T-helper 1 cell treated with Interleukin-12 subunit alpha and Interleukin-12 subunit beta and Interleukin-4 antibody, amounts not matched to agents 30 μg/mL and 1 μg/mL, for 36 hours (primary cell): Measurements from ENCODE around the gene FMOD.

Experiments used
- H3K27ac Mint-ChIP-seq: one replicate; pipeline ENCODE4 v1.8.0; 2021; ENCODE audit warnings: mild to moderate bottlenecking, mixed read lengths
- H3K27me3 Mint-ChIP-seq: one replicate; pipeline ENCODE4 v1.8.0; 2021; ENCODE audit warnings: low read depth, mixed read lengths
- H3K36me3 Mint-ChIP-seq: one replicate; pipeline ENCODE4 v1.8.0; 2021; ENCODE audit warnings: low read depth, mixed read lengths
- H3K4me1 Mint-ChIP-seq: one replicate; pipeline ENCODE4 v1.8.0; 2021; ENCODE audit warnings: low read depth, mixed read lengths
- H3K4me3 Mint-ChIP-seq: one replicate; pipeline ENCODE4 v1.8.0; 2021; ENCODE audit warnings: mild to moderate bottlenecking, moderate library complexity, mixed read lengths
- H3K9me3 Mint-ChIP-seq: one replicate; pipeline ENCODE4 v1.8.0; 2021; ENCODE audit warnings: mixed read lengths

FMOD gene

GRCh38 chr1:203368624-203369451 is 17.9 kb upstream of the FMOD start:
- H3K9me3 Mint-ChIP-seq: no peaks in the 10 kb centered on the region
- H3K4me3 Mint-ChIP-seq: no peak overlapping the region
- peaks cover 1% of the 10 kb centered on the region for H3K4me1 Mint-ChIP-seq
- no peaks in the 10 kb centered on the region for H3K36me3 Mint-ChIP-seq
- peaks cover 12% of the 10 kb centered on the region for H3K27me3 Mint-ChIP-seq
- H3K27ac Mint-ChIP-seq: no peak overlapping the region

- Mint-ChIP-seq H3K9me3 (no peaks in the 10 kb centered on the region), H3K36me3 (no peaks in the 10 kb centered on the region), H3K4me1 (peaks cover 1% of the 10 kb centered on the region), H3K4me3 (no peak overlapping the region), H3K27ac (no peak overlapping the region), H3K27me3 (peaks cover 10% of the 10 kb centered on the region)
Measured at GRCh38 chr1:203367057-203367456, 16.1 kb upstream of the FMOD start.

- Mint-ChIP-seq H3K27ac (no peak overlapping the region), H3K4me3 (no peak overlapping the region), H3K4me1 (peaks cover 1% of the 10 kb centered on the region), H3K9me3 (no peaks in the 10 kb centered on the region), H3K36me3 (no peaks in the 10 kb centered on the region), H3K27me3 (peaks cover 10% of the 10 kb centered on the region)
Measured at GRCh38 chr1:203366476-203366875, 15.6 kb upstream of the FMOD start.

GRCh38 chr1:203364806-203365205 is 13.9 kb upstream of the FMOD start:
- Mint-ChIP-seq H3K27ac (no peak overlapping the region), H3K9me3 (no peaks in the 10 kb centered on the region)

GRCh38 chr1:203364094-203364801 is 13.3 kb upstream of the FMOD start:
- H3K36me3 Mint-ChIP-seq: no peaks in the 10 kb centered on the region
- H3K27me3 Mint-ChIP-seq: peaks cover 10% of the 10 kb centered on the region
- H3K27ac Mint-ChIP-seq: no peak overlapping the region

More at GRCh38 chr1:203364806-203365205, 13.9 kb upstream of the FMOD start:
- Mint-ChIP-seq H3K4me3 (no peak overlapping the region), H3K27me3 (peaks cover 7% of the 10 kb centered on the region), H3K4me1 (peaks cover 1% of the 10 kb centered on the region), H3K36me3 (no peaks in the 10 kb centered on the region)

GRCh38 chr1:203362720-203363025 is 11.8 kb upstream of the FMOD start:
- peaks cover 17% of the 10 kb centered on the region for H3K27me3 Mint-ChIP-seq
- H3K36me3 Mint-ChIP-seq: no peaks in the 10 kb centered on the region
- H3K9me3 Mint-ChIP-seq: no peaks in the 10 kb centered on the region
- peaks cover 1% of the 10 kb centered on the region for H3K4me1 Mint-ChIP-seq
- H3K27ac Mint-ChIP-seq: no peak overlapping the region
- no peak overlapping the region for H3K4me3 Mint-ChIP-seq

More at GRCh38 chr1:203364094-203364801, 13.3 kb upstream of the FMOD start:
- Mint-ChIP-seq H3K4me1 (peaks cover 1% of the 10 kb centered on the region), H3K9me3 (no peaks in the 10 kb centered on the region), H3K4me3 (no peak overlapping the region)

GRCh38 chr1:203361945-203362719 is 11.2 kb upstream of the FMOD start:
- Mint-ChIP-seq H3K27ac (no peak overlapping the region), H3K36me3 (no peaks in the 10 kb centered on the region), H3K9me3 (peaks cover 4% of the 10 kb centered on the region), H3K4me3 (no peak overlapping the region), H3K4me1 (peaks cover 1% of the 10 kb centered on the region), H3K27me3 (peaks cover 21% of the 10 kb centered on the region)

GRCh38 chr1:203360547-203361185 is 9.7 kb upstream of the FMOD start:
- peaks cover 1% of the 10 kb centered on the region for H3K4me1 Mint-ChIP-seq
- H3K36me3 Mint-ChIP-seq: peaks cover 1% of the 10 kb centered on the region
- H3K27me3 Mint-ChIP-seq: peaks cover 27% of the 10 kb centered on the region
- H3K27ac Mint-ChIP-seq: no peak overlapping the region
- peaks cover 14% of the 10 kb centered on the region for H3K9me3 Mint-ChIP-seq
- H3K4me3 Mint-ChIP-seq: no peak overlapping the region

- H3K4me3 Mint-ChIP-seq: no peak overlapping the region
- no peaks in the 10 kb centered on the region for H3K4me1 Mint-ChIP-seq
- no peak overlapping the region for H3K27ac Mint-ChIP-seq
- peaks cover 32% of the 10 kb centered on the region for H3K27me3 Mint-ChIP-seq
- peaks cover 1% of the 10 kb centered on the region for H3K36me3 Mint-ChIP-seq
- H3K9me3 Mint-ChIP-seq: peaks cover 14% of the 10 kb centered on the region
Measured at GRCh38 chr1:203359010-203359571, 8.2 kb upstream of the FMOD start.

GRCh38 chr1:203354246-203354645 is 3.3 kb upstream of the FMOD start:
- peaks cover 1% of the 10 kb centered on the region for H3K4me1 Mint-ChIP-seq
- H3K36me3 Mint-ChIP-seq: peaks cover 1% of the 10 kb centered on the region
- H3K4me3 Mint-ChIP-seq: no peak overlapping the region
- H3K27ac Mint-ChIP-seq: no peak overlapping the region
- peaks cover 46% of the 10 kb centered on the region for H3K27me3 Mint-ChIP-seq
- peaks cover 14% of the 10 kb centered on the region for H3K9me3 Mint-ChIP-seq

- Mint-ChIP-seq H3K4me3 (no peak overlapping the region), H3K27ac (no peak overlapping the region), H3K9me3 (peaks cover 14% of the 10 kb centered on the region), H3K4me1 (peaks cover 1% of the 10 kb centered on the region), H3K27me3 (peaks cover 43% of the 10 kb centered on the region), H3K36me3 (peaks cover 1% of the 10 kb centered on the region)
Measured at GRCh38 chr1:203353486-203353885, 2.6 kb upstream of the FMOD start.

- H3K4me1 Mint-ChIP-seq: peaks cover 1% of the 10 kb centered on the region
- no peak overlapping the region for H3K4me3 Mint-ChIP-seq
- H3K9me3 Mint-ChIP-seq: no peaks in the 10 kb centered on the region
- H3K27me3 Mint-ChIP-seq: peaks cover 32% of the 10 kb centered on the region
- H3K27ac Mint-ChIP-seq: no peak overlapping the region
- no peaks in the 10 kb centered on the region for H3K36me3 Mint-ChIP-seq
Measured at GRCh38 chr1:203349773-203350524, 973 bp downstream of the FMOD start.

- no peak overlapping the region for H3K4me3 Mint-ChIP-seq
- H3K4me1 Mint-ChIP-seq: peaks cover 1% of the 10 kb centered on the region
- H3K27ac Mint-ChIP-seq: no peak overlapping the region
- H3K27me3 Mint-ChIP-seq: peaks cover 31% of the 10 kb centered on the region
- no peaks in the 10 kb centered on the region for H3K9me3 Mint-ChIP-seq
- H3K36me3 Mint-ChIP-seq: no peaks in the 10 kb centered on the region
Measured at GRCh38 chr1:203349166-203349565, 1.8 kb downstream of the FMOD start.
